ENCODE results near the gene DNPEP.

DNPEP gene

DNA sequence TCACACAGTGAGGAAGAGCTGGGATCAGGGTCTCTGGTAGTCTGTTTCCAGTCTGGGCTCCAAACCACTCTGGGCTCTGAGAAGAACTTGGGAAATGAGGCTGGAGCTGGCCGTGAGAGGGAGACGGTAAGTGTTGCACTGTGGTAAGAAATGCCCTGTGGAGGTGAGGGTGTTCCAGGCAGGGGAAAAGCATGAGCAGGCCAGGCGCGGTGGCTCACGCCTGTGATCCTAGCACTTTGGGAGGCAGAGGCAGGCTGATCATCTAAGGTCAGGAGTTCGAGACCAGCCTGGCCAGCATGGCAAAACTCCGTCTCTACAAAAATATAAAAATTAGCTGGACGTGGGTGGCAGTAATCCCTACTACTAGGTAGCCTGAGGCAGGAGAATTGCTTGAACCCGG lies 16.1 kb upstream of the DNPEP start:
- Histone ChIP-seq H3K79me2 (ENCODE audit: insufficient read depth, low read length) (no peaks in the 10 kb centered on the region), H3F3A (ENCODE audit: insufficient read depth) (no peaks in the 10 kb centered on the region), H4K20me1 (ENCODE audit: low read depth, low read length) (no peaks in the 10 kb centered on the region), H3K9me3 (ENCODE audit: insufficient read depth, low read length) (no peaks in the 10 kb centered on the region), H2AFZ (ENCODE audit: low read depth, low read length, severe bottlenecking) (no peak overlapping the region), H3K36me3 (ENCODE audit: low read length) (no peaks in the 10 kb centered on the region), H3K27ac (ENCODE audit: low read depth, low read length) (no peak overlapping the region), H3K9me2 (replicated peaks; ENCODE audit: insufficient read depth, low read length) (no peaks in the 10 kb centered on the region), H3K4me3 (ENCODE audit: insufficient read depth, low read length, poor library complexity, severe bottlenecking) (no peak overlapping the region), H3K4me2 (ENCODE audit: low read depth, low read length, poor library complexity, severe bottlenecking) (no peak overlapping the region), H3K27me3 (ENCODE audit: low read length) (no peaks in the 10 kb centered on the region), H3K9ac (ENCODE audit: low read length) (no peak overlapping the region)
- TF ChIP-seq, protein P1, sequence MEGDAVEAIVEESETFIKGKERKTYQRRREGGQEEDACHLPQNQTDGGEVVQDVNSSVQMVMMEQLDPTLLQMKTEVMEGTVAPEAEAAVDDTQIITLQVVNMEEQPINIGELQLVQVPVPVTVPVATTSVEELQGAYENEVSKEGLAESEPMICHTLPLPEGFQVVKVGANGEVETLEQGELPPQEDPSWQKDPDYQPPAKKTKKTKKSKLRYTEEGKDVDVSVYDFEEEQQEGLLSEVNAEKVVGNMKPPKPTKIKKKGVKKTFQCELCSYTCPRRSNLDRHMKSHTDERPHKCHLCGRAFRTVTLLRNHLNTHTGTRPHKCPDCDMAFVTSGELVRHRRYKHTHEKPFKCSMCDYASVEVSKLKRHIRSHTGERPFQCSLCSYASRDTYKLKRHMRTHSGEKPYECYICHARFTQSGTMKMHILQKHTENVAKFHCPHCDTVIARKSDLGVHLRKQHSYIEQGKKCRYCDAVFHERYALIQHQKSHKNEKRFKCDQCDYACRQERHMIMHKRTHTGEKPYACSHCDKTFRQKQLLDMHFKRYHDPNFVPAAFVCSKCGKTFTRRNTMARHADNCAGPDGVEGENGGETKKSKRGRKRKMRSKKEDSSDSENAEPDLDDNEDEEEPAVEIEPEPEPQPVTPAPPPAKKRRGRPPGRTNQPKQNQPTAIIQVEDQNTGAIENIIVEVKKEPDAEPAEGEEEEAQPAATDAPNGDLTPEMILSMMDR (IDR thresholded peaks at IDR 0.05; ENCODE audit: insufficient read depth, low read length, poor library complexity, severe bottlenecking) = no peak
- TF ChIP-seq EZH2phosphoT487 (conservative IDR thresholded peaks at IDR 0.05; ENCODE audit: low read length) = no peak

DNA sequence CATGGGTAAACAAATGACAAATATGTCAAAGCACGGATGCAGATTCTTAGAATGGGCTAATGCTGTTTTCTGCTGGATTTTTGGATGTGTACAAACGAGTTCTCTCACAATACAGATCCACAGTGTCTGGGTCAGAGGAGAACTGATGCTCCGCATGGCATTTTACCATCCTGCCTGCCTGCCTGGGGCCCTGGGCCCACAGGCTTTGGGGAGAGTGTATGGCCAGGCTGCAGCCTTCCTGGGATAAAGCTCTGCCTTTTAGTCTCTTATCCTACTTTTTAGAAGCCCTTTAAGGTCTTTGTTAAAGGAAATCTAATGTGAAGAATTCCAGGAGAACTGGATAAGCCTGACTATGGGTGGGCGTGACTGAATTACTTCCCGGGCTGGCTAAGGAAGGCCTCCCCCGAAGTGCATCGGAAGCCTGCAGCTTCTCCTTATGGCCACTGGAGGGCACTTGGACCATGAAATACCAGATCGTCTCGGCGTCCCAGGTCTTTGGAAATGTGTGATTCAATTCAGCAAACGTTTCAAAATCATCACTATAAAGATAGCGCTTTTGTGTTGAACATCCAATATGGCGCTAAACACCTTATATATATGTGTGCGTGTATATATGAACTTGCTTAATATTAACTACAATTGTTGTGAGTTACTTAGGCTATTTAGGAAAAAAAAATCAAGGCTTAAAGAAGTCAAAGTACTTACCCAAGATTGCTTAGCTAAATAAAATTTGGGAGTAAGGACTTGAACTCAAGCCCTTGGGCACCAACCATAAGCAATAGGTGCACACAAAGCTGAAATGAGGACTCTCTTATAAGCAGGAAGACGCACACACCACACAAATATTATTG lies 15.2 kb upstream of the DNPEP start:
- H4K20me1 ChIP-seq (ENCODE audit: low read depth, low read length) = no peaks in the 10 kb centered on the region
- no peak overlapping the region for H2AFZ ChIP-seq (ENCODE audit: low read depth, low read length, severe bottlenecking)
- H3K9me2 ChIP-seq (replicated peaks; ENCODE audit: insufficient read depth, low read length) = no peaks in the 10 kb centered on the region
- TF ChIP-seq, protein P1 (IDR thresholded peaks at IDR 0.05; ENCODE audit: insufficient read depth, low read length, poor library complexity, severe bottlenecking) = peak; percentile 89
- TF ChIP-seq EZH2phosphoT487 (conservative IDR thresholded peaks at IDR 0.05; ENCODE audit: low read length) = no peak
- no peak overlapping the region for H3K27ac ChIP-seq (ENCODE audit: low read depth, low read length)
- no peaks in the 10 kb centered on the region for H3K79me2 ChIP-seq (ENCODE audit: insufficient read depth, low read length)
- H3K9ac ChIP-seq (ENCODE audit: low read length) = no peak overlapping the region
- no peaks in the 10 kb centered on the region for H3K36me3 ChIP-seq (ENCODE audit: low read length)
- no peaks in the 10 kb centered on the region for H3K27me3 ChIP-seq (ENCODE audit: low read length)
- H3K4me3 ChIP-seq (ENCODE audit: insufficient read depth, low read length, poor library complexity, severe bottlenecking) = no peak overlapping the region
- no peak overlapping the region for H3K4me2 ChIP-seq (ENCODE audit: low read depth, low read length, poor library complexity, severe bottlenecking)
- no peaks in the 10 kb centered on the region for H3F3A ChIP-seq (ENCODE audit: insufficient read depth)
- no peaks in the 10 kb centered on the region for H3K9me3 ChIP-seq (ENCODE audit: insufficient read depth, low read length)

DNA sequence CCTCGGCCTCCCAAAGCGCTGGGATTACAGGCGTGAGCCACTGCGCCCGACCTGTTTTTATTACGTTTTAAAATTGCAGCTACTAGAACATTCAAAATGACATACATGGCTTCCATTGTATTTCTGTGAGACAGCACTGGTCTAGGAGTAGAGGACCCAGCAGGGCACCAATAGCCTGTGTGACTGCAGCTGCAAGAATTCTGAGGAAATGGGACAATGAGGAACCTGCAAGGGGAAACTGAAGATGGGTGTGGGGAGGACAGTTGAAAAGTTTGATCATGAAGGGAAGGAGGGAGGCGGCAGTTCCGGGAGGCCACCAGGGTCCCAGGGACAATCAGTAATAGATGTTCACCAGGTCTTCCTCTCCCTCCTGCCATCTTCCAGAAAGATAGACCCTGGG lies 13.9 kb upstream of the DNPEP start:
- Histone ChIP-seq H3K4me3 (ENCODE audit: insufficient read depth, low read length, poor library complexity, severe bottlenecking) (no peak overlapping the region), H3K27me3 (ENCODE audit: low read length) (no peaks in the 10 kb centered on the region), H4K20me1 (ENCODE audit: low read depth, low read length) (no peaks in the 10 kb centered on the region), H3K9me3 (ENCODE audit: insufficient read depth, low read length) (no peaks in the 10 kb centered on the region), H3K9me2 (replicated peaks; ENCODE audit: insufficient read depth, low read length) (no peaks in the 10 kb centered on the region), H3K27ac (ENCODE audit: low read depth, low read length) (no peak overlapping the region), H3K79me2 (ENCODE audit: insufficient read depth, low read length) (no peaks in the 10 kb centered on the region), H2AFZ (ENCODE audit: low read depth, low read length, severe bottlenecking) (no peak overlapping the region), H3K4me2 (ENCODE audit: low read depth, low read length, poor library complexity, severe bottlenecking) (no peak overlapping the region), H3F3A (ENCODE audit: insufficient read depth) (no peaks in the 10 kb centered on the region), H3K36me3 (ENCODE audit: low read length) (no peaks in the 10 kb centered on the region), H3K9ac (ENCODE audit: low read length) (no peak overlapping the region)
- TF ChIP-seq, protein P1 (IDR thresholded peaks at IDR 0.05; ENCODE audit: insufficient read depth, low read length, poor library complexity, severe bottlenecking) = no peak
- no peak for TF ChIP-seq EZH2phosphoT487 (conservative IDR thresholded peaks at IDR 0.05; ENCODE audit: low read length)
